NK-92 (cell line): Measurements from ENCODE around the gene CRACDL.

Experiments used
- DNase-seq: peaks from one replicate; lab custom pipeline; 2025; ENCODE audit not compliant: unreplicated experiment; lab: John Stamatoyannopoulos, UW

The CRACDL gene

GRCh38 chr2:98866033-98866432 is 70.0 kb downstream of the CRACDL start:
- DNase-seq: no peak

DNA sequence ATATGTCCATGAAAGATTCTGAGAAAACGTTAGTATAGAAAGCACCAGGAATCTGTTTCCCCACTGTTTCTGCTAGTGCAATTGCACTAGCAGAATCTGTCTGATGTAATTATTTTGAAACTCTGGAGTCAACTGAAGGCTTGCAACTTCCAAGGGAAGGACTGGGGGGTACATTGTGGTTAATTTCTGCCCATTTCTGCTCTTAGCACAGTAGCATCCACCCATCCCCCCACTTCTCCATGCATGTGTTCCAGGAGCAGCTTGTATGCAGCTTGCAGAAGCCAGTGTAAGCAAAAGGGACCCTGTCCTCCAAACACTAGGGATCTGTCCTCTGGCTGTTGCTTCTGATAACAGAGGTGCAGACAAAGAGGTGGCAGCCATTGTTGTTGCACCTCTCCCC is 74.4 kb downstream of the CRACDL start:
- no peak for DNase-seq

DNA sequence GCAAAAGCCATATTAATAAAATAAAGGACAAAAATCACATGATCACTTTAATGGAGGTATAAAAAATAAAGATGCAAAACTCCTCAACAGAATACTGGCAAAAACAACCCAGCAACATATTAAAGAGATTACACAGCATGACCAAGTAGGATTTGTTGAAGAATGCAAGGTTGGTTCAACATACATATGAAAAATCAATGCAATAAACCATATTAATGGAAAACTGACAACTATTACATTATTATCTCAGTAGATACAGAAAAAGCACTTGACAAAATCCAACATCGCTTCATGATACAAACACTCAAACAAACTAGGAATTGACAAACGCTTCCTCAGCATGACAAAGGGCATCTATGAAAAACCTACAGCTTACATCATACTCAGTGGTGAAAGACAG is 76.7 kb downstream of the CRACDL start:
- no peak for DNase-seq

GRCh38 chr2:98857001-98857400 is 79.0 kb downstream of the CRACDL start:
- DNase-seq: no peak

DNA sequence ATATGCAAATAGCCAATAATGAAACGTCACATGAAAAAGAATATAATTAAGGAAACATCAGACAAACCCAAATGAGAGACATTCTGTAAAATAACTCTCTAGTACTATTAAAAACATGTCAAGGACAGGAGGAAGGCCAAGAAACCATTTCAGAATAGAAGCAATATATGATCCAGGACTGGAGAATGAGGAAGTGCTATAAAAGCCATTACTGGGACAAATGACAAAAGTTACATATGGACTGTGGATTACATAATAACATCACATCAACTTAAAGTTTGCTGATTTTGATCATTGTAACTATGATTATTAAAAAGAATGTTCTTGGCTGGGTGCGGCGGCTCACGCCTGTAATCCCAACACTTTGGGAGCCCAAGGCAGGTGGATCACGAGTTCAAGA is 81.3 kb downstream of the CRACDL start:
- DNase-seq: no peak

- no peak for DNase-seq
Observed at GRCh38 chr2:98852932-98853331, 83.1 kb downstream of the CRACDL start.

DNA sequence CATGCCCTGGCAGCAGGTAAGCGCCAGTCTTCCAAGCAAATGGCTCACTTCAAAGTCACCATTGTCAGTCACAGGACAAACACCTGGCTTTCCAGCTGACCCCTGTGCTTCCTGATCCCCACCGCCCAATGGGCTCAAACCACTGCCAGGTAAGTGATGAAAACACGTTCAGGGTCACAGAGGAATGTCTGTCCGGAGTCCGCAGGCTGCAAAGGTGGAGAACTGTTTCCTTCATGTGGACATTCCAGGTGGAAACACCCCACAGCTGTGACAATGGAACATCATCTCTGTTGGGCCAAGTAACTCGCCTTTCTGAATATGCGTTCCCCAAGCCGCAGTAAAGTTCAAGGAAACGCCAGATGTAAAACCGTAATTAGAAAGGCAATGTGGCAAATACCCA is 86.0 kb downstream of the CRACDL start:
- DNase-seq: no peak

- no peak for DNase-seq
Observed at GRCh38 chr2:98849113-98849512, 86.9 kb downstream of the CRACDL start.

DNA sequence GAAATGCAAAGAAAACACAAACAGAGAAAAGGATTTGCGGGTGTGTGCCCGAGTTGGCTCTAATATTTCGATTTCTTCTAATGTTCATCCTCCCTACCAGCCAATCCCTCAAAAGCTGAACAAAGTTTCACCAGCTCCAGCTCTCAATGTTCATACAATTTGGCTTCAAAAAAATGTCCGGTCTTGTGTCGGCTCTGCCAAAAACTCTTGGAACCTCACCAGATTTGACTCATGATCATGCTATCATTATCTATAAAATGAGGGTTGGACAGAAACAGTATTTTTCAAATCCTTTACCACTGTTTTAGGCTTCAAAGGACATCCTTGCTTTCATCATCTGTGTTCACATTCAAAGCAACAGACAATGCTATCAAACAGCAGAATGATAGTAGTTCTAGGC is 88.2 kb downstream of the CRACDL start:
- DNase-seq: no peak

GRCh38 chr2:98846041-98846440 is 90.0 kb downstream of the CRACDL start:
- no peak for DNase-seq

DNA sequence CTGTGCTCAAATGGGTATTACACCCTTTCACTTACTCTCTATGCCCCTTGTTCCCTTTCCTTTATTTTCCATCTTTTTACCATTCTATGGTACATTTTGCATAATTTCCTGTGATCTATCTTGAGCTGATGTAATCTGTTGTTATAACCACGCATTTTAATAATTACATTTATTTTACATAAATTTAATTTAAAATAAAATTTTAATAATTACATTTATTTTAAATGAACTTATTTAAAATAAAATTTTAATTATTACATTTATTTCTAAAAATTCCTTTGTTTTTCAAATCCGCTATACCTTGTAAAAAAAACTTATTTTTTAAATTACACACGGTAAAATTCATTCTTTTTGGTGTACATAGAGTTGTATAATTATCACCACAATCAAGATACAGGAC is 93.9 kb downstream of the CRACDL start:
- DNase-seq: no peak

DNA sequence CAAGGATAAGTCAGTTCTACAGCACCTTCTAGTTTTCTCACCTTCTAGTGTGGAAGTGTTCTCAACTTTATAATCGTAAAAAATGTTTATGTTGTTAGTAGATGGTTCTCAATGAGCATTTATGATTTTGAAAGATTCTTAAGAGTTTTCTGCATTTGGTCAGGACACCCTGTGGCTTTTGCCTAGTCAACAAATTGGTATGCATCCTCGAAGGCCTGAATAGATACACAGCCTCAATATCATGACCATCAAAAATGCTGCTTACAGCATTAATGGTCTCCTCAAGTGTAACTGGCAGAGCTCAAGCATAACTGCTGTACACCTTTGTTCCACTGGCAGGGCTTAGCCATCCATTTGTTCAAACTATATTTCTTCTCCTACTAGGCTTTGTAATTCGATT is 96.7 kb downstream of the CRACDL start:
- DNase-seq: no peak

DNA sequence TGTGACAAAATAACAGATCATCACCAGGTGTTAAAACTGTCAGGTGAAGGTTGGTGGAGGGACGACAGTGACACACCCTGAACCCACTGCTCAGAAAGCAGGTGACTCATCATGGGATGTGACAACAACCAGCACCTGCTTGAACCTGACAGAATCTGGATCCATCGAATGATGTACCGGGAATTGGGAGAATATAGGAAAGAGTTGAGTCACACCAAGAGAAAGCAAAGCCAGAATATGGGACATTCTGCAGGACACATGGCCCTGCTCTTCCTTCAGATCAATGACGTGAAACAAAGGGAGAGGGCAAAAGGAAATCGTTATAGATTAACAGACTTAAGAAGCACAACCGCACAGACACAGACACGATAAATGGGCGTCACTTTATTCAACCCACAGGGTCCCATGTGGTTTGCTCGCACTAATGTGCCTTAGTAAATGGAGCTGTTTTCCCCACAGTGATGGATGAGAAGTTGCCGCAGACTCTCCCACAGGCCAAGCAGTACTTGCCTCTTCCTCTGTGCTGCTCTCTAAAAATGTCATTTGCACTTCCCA is 100.1 kb downstream of the CRACDL start:
- no peak for DNase-seq

DNA sequence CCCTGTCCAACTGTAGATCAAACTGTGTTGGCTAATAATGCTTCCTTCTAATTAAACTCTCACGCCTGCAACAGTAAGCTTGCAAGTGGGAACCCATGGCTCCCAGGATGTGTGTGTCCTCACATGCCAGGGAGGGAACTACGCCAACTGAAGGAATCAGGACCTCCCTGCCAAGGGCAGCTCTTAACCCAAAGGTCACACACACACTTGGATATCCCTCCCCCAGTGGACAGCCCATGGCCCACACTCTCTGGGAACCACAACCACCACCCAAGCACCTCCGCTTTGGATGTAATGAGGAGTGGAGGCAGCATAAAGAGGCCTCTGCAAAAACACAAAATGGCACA is 102.1 kb downstream of the CRACDL start:
- no peak for DNase-seq

DNA sequence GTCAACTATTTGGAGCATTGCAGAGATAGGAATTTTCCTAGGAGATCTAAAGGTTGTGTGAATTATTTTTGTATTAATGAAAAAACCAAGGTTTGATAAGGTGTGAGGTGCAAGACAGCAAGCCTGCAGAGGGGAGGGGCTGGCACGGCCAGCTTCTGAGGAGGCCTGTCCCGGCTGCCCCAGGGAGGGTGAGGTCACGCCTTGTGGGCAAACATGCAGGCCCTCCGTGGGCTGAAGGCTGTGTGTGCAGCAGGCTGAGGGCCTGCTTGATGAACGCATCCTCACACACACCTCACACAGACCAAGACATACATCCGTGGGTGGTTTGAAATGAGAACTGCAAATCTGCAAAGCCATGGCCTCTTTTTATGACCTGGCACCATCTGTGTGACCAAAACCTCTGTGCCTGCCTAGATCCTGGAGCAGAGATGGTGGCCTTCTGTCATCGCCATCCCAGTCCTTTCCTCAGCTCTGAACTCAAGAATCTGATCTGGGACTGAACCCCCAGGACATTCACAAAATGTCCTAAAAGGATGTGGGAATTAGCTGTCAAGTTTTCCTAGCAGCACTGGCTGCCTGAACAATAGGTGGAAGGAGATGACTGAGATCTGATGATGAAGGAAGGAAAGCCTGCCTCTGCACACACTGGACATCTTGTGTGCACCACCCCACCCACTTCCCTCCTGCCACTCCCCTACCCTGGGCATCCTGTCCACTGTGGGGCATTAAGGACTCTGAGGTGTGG is 102.7 kb downstream of the CRACDL start:
- no peak for DNase-seq

DNA sequence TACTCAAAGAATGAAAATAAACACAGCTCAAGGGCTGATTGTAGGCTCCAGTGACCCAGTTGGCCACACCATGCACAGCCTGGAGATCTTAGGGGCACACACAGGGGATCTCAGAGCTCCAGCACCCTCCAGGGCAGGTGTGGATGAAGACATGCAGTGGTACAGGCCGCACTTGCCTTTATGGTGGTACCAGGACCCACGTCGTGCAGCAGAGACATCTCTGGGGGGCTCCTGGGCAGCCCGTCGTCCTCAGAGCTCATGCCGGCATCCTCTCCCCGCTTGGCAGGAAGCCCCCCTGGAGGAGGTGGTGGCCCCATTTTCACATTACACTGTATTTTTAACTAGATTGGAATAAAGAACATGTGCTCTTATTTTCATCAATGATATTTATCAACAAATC is 103.9 kb downstream of the CRACDL start:
- no peak for DNase-seq

GRCh38 chr2:98830571-98831145 is 105.4 kb downstream of the CRACDL start:
- DNase-seq: no peak

DNA sequence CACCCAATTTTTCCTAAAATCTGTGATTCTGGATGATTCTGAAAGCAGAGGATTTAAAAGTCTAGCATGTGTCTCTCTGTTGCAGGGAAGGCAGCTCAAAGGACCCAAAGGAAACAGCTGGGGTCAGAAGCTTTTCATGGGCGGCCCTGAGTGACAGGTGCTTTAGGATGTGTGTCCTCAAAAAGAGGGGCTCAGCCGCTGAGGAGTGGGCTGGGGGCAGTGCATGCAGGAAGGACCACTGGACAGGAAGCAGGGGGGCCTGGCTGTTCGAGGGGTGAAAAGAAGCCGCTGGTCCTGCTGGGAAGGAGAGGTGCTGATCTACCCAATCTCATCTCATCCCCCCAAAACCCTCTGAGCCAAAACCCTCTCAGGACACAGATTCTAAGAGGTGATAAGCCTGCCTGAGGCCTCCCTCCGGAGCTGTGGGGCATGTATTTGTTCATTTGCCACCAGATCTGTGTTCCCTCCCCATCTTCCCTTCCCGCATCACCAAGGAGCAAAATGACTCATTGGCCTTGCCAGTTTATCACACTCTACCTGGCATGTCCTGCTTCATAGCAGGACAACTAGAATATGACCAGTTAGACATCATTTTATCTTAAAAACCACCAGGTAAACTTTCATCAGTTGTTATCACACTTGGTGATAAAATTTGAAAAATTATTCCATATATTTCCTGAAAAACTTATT is 106.3 kb downstream of the CRACDL start:
- DNase-seq: no peak

DNA sequence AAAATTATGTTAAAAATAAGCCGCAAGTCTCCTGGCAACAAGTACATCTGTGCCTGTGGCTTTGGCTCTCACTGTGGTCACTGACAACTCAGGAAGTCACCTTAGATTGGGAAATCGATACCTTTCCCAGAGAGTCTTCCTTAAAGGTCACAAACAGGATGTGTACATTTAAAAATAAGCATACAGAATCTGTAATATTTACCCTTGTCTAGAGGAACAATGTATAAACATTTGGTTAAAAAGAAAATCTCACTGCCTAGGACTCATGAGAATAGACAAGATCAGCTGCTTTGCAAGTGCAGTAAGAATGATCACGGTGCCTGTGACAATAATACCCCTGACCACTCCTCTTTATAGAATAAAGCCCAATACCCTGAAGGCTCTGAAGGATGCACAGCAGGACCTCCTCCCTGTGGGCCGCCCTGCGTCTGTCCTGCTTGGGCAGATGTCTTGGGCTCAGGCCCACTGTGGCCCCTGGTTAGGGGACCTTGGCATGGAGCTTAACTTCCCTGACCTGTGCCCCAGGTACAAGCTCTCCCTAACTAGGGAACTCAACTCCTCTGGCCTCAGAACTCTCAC is 107.1 kb downstream of the CRACDL start:
- no peak for DNase-seq

DNA sequence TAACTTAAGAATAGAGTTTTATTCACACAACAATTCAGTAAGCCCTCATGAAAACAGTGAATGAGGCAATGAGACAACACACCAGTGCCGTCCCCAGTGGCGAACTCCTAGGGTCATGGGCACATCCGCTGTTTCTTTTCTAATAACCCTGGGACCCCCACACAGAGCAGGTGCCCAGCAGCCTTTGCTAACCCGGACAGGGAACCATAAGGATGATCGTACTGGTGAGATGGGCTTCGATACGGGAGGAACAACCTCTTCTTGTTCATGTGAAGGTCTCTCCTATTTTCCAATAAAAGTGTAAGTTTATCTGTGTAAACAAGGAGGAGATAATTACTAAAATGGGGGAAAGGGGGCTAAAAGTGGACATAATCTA is 107.7 kb downstream of the CRACDL start:
- DNase-seq: no peak

GRCh38 chr2:98827625-98828368 is 108.2 kb downstream of the CRACDL start:
- no peak for DNase-seq
